BJ (cell line): Measurements from ENCODE around the gene TP53BP1. TPM values are rescaled to one million over a fixed set of nuclear protein-coding genes. Genes with fewer than 3 reads are reported as not detected.

ENCODE experiments used
- CTCF ChIA-PET: fragments of 350-600 bp; formaldehyde crosslinking; extraction: SDS; loops from one replicate; lab custom pipeline; 2021; ENCODE audit warnings: antibody characterized with exemption, inconsistent platforms; lab: Yijun Ruan, JAX
- POLR2A ChIA-PET: fragments of 300-600 bp; sonication (Branson Sonifier 250); formaldehyde crosslinking; extraction: SDS; loops from one replicate; lab custom pipeline; 2021; ENCODE audit warnings: antibody characterized with exemption; lab: Charles Lee
- DNase-seq: peaks from one replicate; pipeline ENCODE4 v3.0.0-alpha.2; 2011; ENCODE audit warnings: low read depth
- H3K27me3 ChIP-seq: 2 replicates; pipeline ENCODE4 v1.6.0; 2011; ENCODE audit warnings: low read length; ENCODE audit not compliant: control insufficient read depth, insufficient read depth
- H3K36me3 ChIP-seq: 2 replicates; pipeline ENCODE4 v1.5.1; 2011; ENCODE audit warnings: low read length; ENCODE audit not compliant: control insufficient read depth, insufficient read depth
- H3K4me3 ChIP-seq: 2 replicates; pipeline ENCODE4 v1.5.1; 2011; ENCODE audit warnings: low read depth, mild to moderate bottlenecking, control low read depth, low read length
- polyA plus RNA-seq: library from polyadenylated mRNA; depleted of rRNA; stranded (reverse); fragments of >200 nt; gene quantifications from 2 replicates; pipeline ENCODE4 v1.2.3, GENCODE V29; 2011
- TF ChIP-seq, protein P1 (sequence below): IDR thresholded peaks from 2 replicates; pipeline ENCODE4 v1.5.1; 2011; ENCODE audit warnings: low read depth, mild to moderate bottlenecking, control low read depth, inconsistent platforms, low read length, moderate library complexity; ENCODE audit not compliant: insufficient read depth

TP53BP1 gene
- polyA plus RNA-seq, 1 experiment = 48.3 TPM

DNA sequence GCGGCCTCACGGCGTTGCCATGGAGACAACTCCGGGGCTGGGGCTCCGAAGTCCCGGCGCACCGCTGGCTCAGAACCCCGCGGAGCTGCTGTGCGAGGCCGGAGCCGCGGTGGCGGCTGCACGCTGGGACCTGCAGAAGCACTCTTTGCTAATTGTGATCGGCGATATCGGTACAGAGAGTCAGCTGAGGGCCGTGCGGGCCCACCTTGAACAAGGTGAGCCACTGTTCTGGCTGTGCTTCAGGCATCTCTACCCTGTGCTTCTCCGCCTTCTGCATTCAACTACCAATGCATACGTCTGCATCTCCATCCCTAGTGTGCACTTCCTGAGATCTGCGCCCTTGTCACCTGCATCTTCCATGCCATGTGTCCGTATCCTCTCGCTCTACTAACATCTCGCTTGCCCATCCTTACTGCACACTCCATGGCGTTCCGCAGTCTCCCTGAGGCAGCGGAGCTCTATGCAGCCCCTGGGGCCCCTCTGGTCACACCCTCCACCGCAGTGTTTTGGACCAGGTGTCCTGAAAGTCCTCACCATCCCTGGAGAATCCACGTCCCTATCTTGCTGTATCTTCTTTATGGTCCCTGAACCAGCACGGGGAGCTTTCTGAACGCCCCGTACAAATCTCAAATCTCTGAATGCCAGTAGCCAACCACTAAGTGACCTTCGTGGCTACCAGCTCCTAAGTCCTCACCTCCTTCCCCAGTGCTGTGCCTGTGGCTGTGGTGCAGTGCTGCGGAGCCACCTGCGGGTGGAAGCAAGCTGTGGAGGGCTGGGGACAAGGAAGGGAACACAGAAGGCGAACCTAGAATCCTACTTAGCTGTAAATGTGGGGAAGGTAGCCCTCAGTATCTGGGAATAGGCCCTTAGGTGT lies 18.3 kb upstream of the TP53BP1 start:
- H3K27me3 ChIP-seq = no peaks in the 10 kb centered on the region
- H3K36me3 ChIP-seq = no peaks in the 10 kb centered on the region
- H3K4me3 ChIP-seq = peak overlapping the region; percentile 42
- DNase-seq = no peak
- ChIA-PET CTCF (interaction anchor here (0.6 to 4.5 kb wide), 8 partner anchors 11 to 972 kb away, joined by 3 to 32 read pairs (median 4); no protein-coding TSS in a partner anchor), POLR2A (interaction anchor here (0.6 to 1.3 kb wide), 2 partner anchors 33 to 44 kb away, joined by 4 read pairs; no protein-coding TSS in a partner anchor)
- TF ChIP-seq, protein P1, sequence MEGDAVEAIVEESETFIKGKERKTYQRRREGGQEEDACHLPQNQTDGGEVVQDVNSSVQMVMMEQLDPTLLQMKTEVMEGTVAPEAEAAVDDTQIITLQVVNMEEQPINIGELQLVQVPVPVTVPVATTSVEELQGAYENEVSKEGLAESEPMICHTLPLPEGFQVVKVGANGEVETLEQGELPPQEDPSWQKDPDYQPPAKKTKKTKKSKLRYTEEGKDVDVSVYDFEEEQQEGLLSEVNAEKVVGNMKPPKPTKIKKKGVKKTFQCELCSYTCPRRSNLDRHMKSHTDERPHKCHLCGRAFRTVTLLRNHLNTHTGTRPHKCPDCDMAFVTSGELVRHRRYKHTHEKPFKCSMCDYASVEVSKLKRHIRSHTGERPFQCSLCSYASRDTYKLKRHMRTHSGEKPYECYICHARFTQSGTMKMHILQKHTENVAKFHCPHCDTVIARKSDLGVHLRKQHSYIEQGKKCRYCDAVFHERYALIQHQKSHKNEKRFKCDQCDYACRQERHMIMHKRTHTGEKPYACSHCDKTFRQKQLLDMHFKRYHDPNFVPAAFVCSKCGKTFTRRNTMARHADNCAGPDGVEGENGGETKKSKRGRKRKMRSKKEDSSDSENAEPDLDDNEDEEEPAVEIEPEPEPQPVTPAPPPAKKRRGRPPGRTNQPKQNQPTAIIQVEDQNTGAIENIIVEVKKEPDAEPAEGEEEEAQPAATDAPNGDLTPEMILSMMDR = peak; percentile 41

DNA sequence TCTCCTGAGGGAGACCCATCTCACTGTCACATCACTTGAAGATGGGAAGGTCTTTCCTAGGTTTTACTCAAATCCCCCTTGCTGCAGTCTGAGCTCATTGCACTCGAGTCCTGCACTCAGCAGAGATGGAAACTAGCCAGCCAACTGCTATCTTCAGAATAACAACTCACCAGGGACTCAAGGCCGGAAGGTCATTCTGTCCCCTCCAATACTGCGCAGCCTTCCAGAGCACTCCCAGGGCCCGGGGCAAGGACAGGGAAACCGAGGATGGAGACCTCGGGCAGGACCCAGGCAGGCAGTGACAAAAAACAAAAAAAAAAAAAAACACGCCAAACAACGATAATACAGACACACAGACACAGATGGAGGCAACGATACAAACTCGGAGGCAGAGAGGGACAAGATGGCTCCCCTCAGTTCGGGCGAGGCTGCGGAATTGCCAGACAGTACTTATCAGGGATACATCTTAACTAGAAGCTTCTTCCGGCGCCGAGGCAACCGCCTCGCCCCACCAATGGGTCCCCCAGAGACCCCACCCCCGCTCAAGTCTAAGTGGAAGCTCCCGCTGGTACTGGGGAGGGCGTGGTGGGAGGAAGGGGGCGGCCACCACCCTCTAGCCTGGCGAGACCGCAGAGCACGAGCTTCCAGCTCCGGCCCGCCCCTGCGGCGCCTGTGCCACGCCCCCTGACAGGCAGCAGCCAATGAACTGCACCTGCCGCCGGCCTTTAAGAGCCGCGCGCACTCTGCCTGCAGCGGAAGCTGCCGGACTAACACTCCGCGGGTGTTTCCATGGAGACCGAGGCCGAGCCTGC lies 17.4 kb upstream of the TP53BP1 start:
- Histone ChIP-seq H3K4me3 (peak overlapping the region; percentile 42), H3K27me3 (no peaks in the 10 kb centered on the region), H3K36me3 (no peaks in the 10 kb centered on the region)
- DNase-seq = peak; percentile 92
- CTCF ChIA-PET = interaction anchor here (1.1 to 1.7 kb wide), 4 partner anchors 18 to 70 kb away, joined by 3 to 8 read pairs (median 4); no protein-coding TSS in a partner anchor
- TF ChIP-seq, protein P1 = peak; percentile 45
- POLR2A ChIA-PET = interaction anchor here (0.6 to 1.3 kb wide), 3 partner anchors 33 to 140 kb away, joined by 3 to 4 read pairs (median 4); partner anchors contain the start of genes TUBGCP4 and ZSCAN29

DNA sequence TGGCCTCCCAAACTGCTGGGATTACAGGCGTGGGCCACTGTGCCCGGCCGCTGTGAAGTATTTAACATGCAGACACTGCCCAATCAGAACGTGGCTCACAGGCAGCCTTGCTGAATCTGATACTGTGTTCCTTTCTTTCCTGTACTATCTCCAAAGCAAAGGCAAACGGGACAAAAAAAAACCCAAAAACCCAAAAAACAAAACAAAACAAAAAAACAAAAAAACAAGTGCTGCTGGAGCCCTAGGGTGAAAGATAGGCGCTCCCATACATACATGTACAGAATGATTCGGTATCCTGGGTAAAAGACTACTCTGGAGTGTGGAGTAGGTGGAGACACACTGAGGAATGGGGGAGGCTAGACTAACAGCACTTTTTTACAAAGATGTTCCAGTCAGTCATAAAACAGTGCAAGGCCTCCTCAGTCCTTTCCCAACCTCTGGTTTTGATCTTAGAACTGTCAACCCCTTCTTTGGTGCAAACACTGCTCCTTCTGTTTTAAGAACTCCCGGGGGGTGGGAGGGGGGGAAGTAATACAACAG lies 16.8 kb upstream of the TP53BP1 start:
- no peaks in the 10 kb centered on the region for H3K36me3 ChIP-seq
- ChIA-PET CTCF (interaction anchor here (1.1 to 1.7 kb wide), 3 partner anchors 21 to 69 kb away, joined by 3 to 8 read pairs (median 4); no protein-coding TSS in a partner anchor), POLR2A (interaction anchor here (0.6 to 1.3 kb wide), 2 partner anchors 34 to 139 kb away, joined by 3 to 4 read pairs; partner anchors contain the start of genes TUBGCP4 and ZSCAN29)
- no peaks in the 10 kb centered on the region for H3K27me3 ChIP-seq
- H3K4me3 ChIP-seq = peak overlapping the region; percentile 41
- no peak for DNase-seq
- TF ChIP-seq, protein P1 = no peak

DNA sequence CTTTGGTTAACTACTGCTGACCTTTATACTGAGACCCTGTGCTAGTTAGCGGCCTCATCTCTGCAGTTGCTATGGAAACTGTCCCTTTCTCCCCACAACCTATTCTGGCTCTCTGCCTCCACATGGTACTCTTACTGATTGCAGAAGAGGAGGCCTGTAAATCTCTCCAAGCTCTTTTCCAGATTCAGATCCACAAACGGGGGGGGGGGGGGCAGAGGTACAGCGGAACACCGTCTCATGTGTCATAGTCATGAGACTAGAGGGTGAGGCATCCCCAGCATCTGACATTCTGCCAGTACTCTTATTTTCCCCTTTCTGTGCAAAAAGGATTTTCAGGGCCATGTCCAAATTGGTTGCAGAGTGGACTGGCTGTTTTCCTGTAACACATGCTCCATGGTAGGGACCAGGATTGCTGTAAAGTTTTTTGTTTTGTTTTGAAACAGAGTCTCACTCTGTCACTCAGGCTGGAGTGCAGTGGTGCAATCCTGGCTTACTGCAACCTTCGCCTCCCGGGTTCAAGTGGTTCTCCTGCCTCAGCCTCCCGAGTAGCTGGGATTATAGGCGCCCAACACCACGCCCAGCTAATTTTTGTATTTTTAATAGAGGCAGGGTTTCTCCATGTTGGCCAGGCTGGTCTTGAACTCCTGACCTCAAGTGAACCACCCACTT lies 16.2 kb upstream of the TP53BP1 start:
- TF ChIP-seq, protein P1 = no peak
- no peaks in the 10 kb centered on the region for H3K36me3 ChIP-seq
- ChIA-PET CTCF (interaction anchor here (1.3 kb wide), 1 partner anchor 25 kb away, joined by 3 read pairs; no protein-coding TSS in a partner anchor), POLR2A (no interaction called here)
- no peak for DNase-seq
- no peaks in the 10 kb centered on the region for H3K27me3 ChIP-seq
- no peak overlapping the region for H3K4me3 ChIP-seq
